Spleen (tissue), 7 donors: Measurements from ENCODE around the gene TPCN2.

ENCODE experiments used
- CTCF ChIP-seq, 11 experiments: fragments of 200-600 bp in 7 of 11; fragments of 450-650 bp in 4 of 11; sonication (generic) in 4 of 11; IDR thresholded peaks in 8 of 11; conservative IDR thresholded peaks in 3 of 11; 1 replicate in 7 of 11; 2 replicates in 4 of 11; pipeline versions ENCODE4 v1.4.0 to v1.8.0; 2016 to 2021; ENCODE audit warnings: antibody characterized with exemption in 11 of 11, inconsistent platforms in 4 of 11, mild to moderate bottlenecking in 1 of 11
- POLR2A ChIP-seq, 3 donors: fragments of 450-650 bp; IDR thresholded peaks; one replicate each; pipeline ENCODE4 v1.5.1; 2017; ENCODE audit warnings: antibody characterized with exemption in 3 of 3, mild to moderate bottlenecking in 1 of 3
- POLR2AphosphoS5 ChIP-seq, 3 donors: sonication (generic); formaldehyde crosslinking; IDR thresholded peaks; one replicate each; pipeline ENCODE4 v1.5.1; 2017; ENCODE audit warnings: antibody characterized with exemption in 3 of 3
- donor health status: DM: no; HTN: no; CAD: no; lungs with moderate emphysema.
- donor health status: DM: no; HTN: no; CAD: no.
- donor health status: DM: no; HTN: no; CAD: no.

- TF ChIP-seq POLR2A (IDR thresholded peaks at IDR 0.05) (no peak), CTCF (IDR thresholded peaks at IDR 0.05 in 8 of 11, conservative IDR thresholded peaks at IDR 0.05 in 3 of 11) (no peak), POLR2AphosphoS5 (IDR thresholded peaks at IDR 0.05) (no peak)
Observed at GRCh38 chr11:69180226-69180625, 131.5 kb downstream of the TPCN2 start.
